Lung (tissue), 12 donors: ENCODE results near the gene EXOSC7. TPM values are rescaled to one million over a fixed set of nuclear protein-coding genes. Genes with fewer than 3 reads are reported as not detected.

Experiments
- ATAC-seq: fragments of 200-7000 bp; cut with Tn5 transposase; one replicate; pipeline ENCODE4 v1.9.1; 2020; ENCODE audit warnings: moderate number of reproducible peaks; ENCODE audit not compliant: insufficient read depth, low FRiP score
- DNase-seq, 3 donors: peaks; one replicate each; pipeline ENCODE4 v3.0.0-alpha.2; 2013 to 2017
- H3K27ac ChIP-seq, 2 donors: one replicate each; pipeline ENCODE4 v1.5.1; 2013; ENCODE audit warnings: mild to moderate bottlenecking in 2 of 2, moderate library complexity in 2 of 2, control low read depth in 1 of 2, inconsistent platforms in 1 of 2, low read depth in 1 of 2, low read length in 1 of 2
- H3K27me3 ChIP-seq, 3 donors: one replicate each; pipeline ENCODE4 v1.5.1; 2013; ENCODE audit warnings: low read length in 2 of 3; ENCODE audit not compliant: control insufficient read depth in 3 of 3, insufficient read depth in 3 of 3
- H3K36me3 ChIP-seq, 4 donors: one replicate each; pipeline ENCODE4 v1.5.1; 2013; ENCODE audit warnings: low read length in 4 of 4, mild to moderate bottlenecking in 1 of 4, moderate library complexity in 1 of 4; ENCODE audit not compliant: control insufficient read depth in 4 of 4, insufficient read depth in 4 of 4
- H3K4me1 ChIP-seq, 5 donors: one replicate each; pipeline ENCODE4 v1.5.1; 2013; ENCODE audit warnings: low read length in 5 of 5, mild to moderate bottlenecking in 2 of 5, moderate library complexity in 1 of 5; ENCODE audit not compliant: control insufficient read depth in 5 of 5, insufficient read depth in 5 of 5
- H3K4me3 ChIP-seq: one replicate; pipeline ENCODE4 v1.5.1; 2013; ENCODE audit warnings: mild to moderate bottlenecking, control low read depth, moderate library complexity
- H3K9ac ChIP-seq, 2 donors: one replicate each; pipeline ENCODE4 v1.5.1; 2013; ENCODE audit warnings: low read length in 2 of 2, control low read depth in 1 of 2; ENCODE audit not compliant: insufficient read depth in 1 of 2
- H3K9me3 ChIP-seq, 4 donors: one replicate each; pipeline ENCODE4 v1.5.1; 2013; ENCODE audit warnings: low read length in 3 of 4, mild to moderate bottlenecking in 1 of 4, moderate library complexity in 1 of 4; ENCODE audit not compliant: control insufficient read depth in 4 of 4, insufficient read depth in 3 of 4
- CTCF ChIP-seq: IDR thresholded peaks from 2 replicates; pipeline ENCODE4 v1.5.1; 2012; ENCODE audit warnings: mild to moderate bottlenecking; ENCODE audit errors: control extremely low read depth, extremely low read depth
- WGBS, 2 donors: extraction: QIAGEN DNeasy Blood & Tissue Kit; methylation state at CpG; one replicate each; pipeline ENCODE4 v1.1.7; 2013; 5-methylcytosine and 5-hydroxymethylcytosine counted together
- polyA plus RNA-seq, 2 donors: library from polyadenylated mRNA; stranded (reverse); fragments of 200-250 nt; gene quantifications; one replicate each; pipeline ENCODE4 v1.2.1, GENCODE V29; 2013
- total RNA-seq, 2 donors: library from RNA; depleted of rRNA in 1 of 2; stranded (reverse); fragments of >200 nt in 1 of 2; gene quantifications; one replicate each; pipeline ENCODE4 v1.2.1, GENCODE V29; 2014 to 2021
- donor health status: control.
- donor health status: control.
- donor health status: Bipolar disorder and iron deficiency.
- donor health status: healthy.
- donor health status: DM: yes; HTN: yes; CAD: no.

Gene EXOSC7
- total and polyA plus RNA-seq, 4 donors = 37.4 to 67.2 (median 46.6) TPM

- Histone ChIP-seq H3K36me3 (no peaks in the 10 kb centered on the region), H3K9me3 (no peaks in the 10 kb centered on the region), H3K27me3 (no peaks in the 10 kb centered on the region), H3K27ac (peak overlapping the region in 1 of 2 donors; percentile 60), H3K4me1 (peaks cover 0 to 40% (median 6%) of the 10 kb centered on the region in 5 donors), H3K4me3 (no peak overlapping the region), H3K9ac (no peak overlapping the region)
- DNase-seq (no peak), ATAC-seq (peak; percentile 45)
- 88 to 92% methylated on average over 1 of the region's 1 CpG for whole genome bisulfite sequencing, 2 donors
- no peak for TF ChIP-seq CTCF
Observed at GRCh38 chr3:44981220-44981619, 5.2 kb downstream of the EXOSC7 start.

- H3K36me3 ChIP-seq = no peaks in the 10 kb centered on the region
- H3K4me1 ChIP-seq = peaks cover 0 to 40% (median 7%) of the 10 kb centered on the region in 5 donors
- no peak overlapping the region for H3K27ac ChIP-seq
- DNase-seq (no peak), ATAC-seq (no peak)
- WGBS, 2 donors = 73 to 80% methylated on average over 4 of the region's 4 CpGs
- H3K9me3 ChIP-seq = no peaks in the 10 kb centered on the region
- H3K4me3 ChIP-seq = no peak overlapping the region
- no peaks in the 10 kb centered on the region for H3K27me3 ChIP-seq
- no peak overlapping the region for H3K9ac ChIP-seq
- no peak for TF ChIP-seq CTCF
Observed at GRCh38 chr3:44981751-44982150, 5.7 kb downstream of the EXOSC7 start.

GRCh38 chr3:44982817-44983216 is 6.8 kb downstream of the EXOSC7 start:
- Histone ChIP-seq H3K36me3 (no peaks in the 10 kb centered on the region), H3K4me1 (peaks cover 0 to 33% (median 4%) of the 10 kb centered on the region in 5 donors), H3K9me3 (no peaks in the 10 kb centered on the region), H3K4me3 (no peak overlapping the region), H3K9ac (no peak overlapping the region), H3K27me3 (no peaks in the 10 kb centered on the region), H3K27ac (peak overlapping the region in 1 of 2 donors; percentile 6)
- ATAC-seq = no peak
- no peak for TF ChIP-seq CTCF
- 84 to 89% methylated on average over 3 of the region's 3 CpGs for WGBS, 2 donors
- DNase-seq = no peak

GRCh38 chr3:44983484-44983941 is 7.5 kb downstream of the EXOSC7 start:
- no peak for TF ChIP-seq CTCF
- Histone ChIP-seq H3K27ac (peak overlapping the region in 1 of 2 donors; percentile 1), H3K27me3 (no peaks in the 10 kb centered on the region), H3K36me3 (no peaks in the 10 kb centered on the region), H3K9me3 (no peaks in the 10 kb centered on the region), H3K4me1 (peaks cover 0 to 33% (median 4%) of the 10 kb centered on the region in 5 donors), H3K4me3 (no peak overlapping the region), H3K9ac (peak overlapping the region in 1 of 2 donors; percentile 42)
- DNase-seq (no peak), ATAC-seq (no peak)
- WGBS, 2 donors = 64 to 83% methylated on average over 1 of the region's 1 CpG
